ENCODE measurements around the gene OR10K1. TPM values are rescaled to one million over a fixed set of nuclear protein-coding genes. Genes with fewer than 3 reads are reported as not detected.

The OR10K1 gene
- total RNA-seq: not detected in 2 replicates

GRCh38 chr1:158461534-158461933, at the start of gene OR10K1:
OR10K1 (plus strand) TSS chr1:158461834; CDS start chr1:158465562, 3,728 bp downstream.

DNA sequence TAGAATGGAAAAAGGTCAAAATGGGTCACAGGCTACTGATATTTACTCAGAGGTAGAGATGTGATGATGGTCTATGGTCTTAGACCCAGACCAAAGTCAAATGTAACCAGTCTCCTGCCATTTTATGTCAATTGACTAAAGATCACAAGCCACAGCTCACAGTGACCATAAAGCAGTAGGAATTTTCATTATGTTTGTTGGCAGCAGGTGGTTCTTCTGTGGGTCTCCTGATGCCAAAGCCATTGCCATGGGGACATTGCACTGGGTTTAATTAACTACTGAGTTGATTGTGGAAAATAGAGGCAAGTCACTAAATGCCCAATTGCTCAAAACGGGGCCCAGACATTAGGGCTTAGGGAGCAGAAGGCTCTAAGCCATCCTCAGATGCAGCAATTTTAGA, 35.5 kb upstream of the OR10K1 start, which contains the start of gene OR10K2:
Gene OR10K2 (minus strand): TSS at position 101 of the 400 bp plus-strand sequence. CDS start 5,371 bp downstream, outside the sequence.

DNA sequence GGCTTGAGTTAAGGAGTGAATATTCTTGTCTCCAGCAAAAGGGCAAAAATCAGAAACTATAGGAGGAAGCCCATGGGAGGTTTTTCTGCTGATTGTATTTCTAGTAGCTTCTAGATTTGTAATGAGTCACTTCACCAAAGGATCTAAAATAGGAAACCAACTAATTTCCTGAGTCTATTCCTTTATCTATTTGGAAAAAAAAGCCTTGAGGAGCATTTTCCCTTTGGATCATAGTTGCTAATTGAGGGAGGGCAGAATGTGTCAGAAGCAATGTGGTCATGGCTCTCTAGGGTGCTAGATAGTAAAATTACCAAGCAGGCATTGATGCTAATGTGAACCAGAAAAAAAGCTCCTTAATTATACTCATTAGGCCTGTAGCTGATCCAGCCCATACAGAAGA, 10.3 kb downstream of the OR10K1 start, which contains the start of gene OR10R2:
Gene OR10R2 (plus strand): TSS at position 301 of the 400 bp plus-strand sequence. CDS start 106 bp downstream, outside the sequence.

Other genes starting within 250 kb of the OR10K1 start
- gene CD1A, start 207.4 kb upstream of the OR10K1 start, total RNA-seq: not detected in 2 replicates
- not detected in 2 replicates for gene CD1C, start 171.9 kb upstream of the OR10K1 start, total RNA-seq
- not detected in 2 replicates for gene CD1B, start 130.3 kb upstream of the OR10K1 start, total RNA-seq
- not detected in 2 replicates for gene CD1E, start 107.9 kb upstream of the OR10K1 start, total RNA-seq
- gene OR10T2, start 62.4 kb upstream of the OR10K1 start, total RNA-seq: not detected in 2 replicates
- gene OR10K2, start 35.6 kb upstream of the OR10K1 start, total RNA-seq: not detected in 2 replicates
- gene OR10R2, start 10.4 kb downstream of the OR10K1 start, total RNA-seq: not detected in 2 replicates
- gene OR6Y1, start 92.6 kb downstream of the OR10K1 start, total RNA-seq: not detected in 2 replicates
- gene OR6P1, start 108.7 kb downstream of the OR10K1 start, total RNA-seq: not detected in 2 replicates
- not detected in 2 replicates for gene OR10X1, start 118.1 kb downstream of the OR10K1 start, total RNA-seq
- not detected in 2 replicates for gene OR10Z1, start 143.4 kb downstream of the OR10K1 start, total RNA-seq
- not detected in 2 replicates for gene SPTA1, start 224.9 kb downstream of the OR10K1 start, total RNA-seq
- not detected in 2 replicates for gene OR6K2, start 238.8 kb downstream of the OR10K1 start, total RNA-seq